Stimulated activated CD8-positive, alpha-beta memory T cell treated with anti-CD3 and anti-CD28 coated beads, Interleukin-2, amount 100 ng/mL, for 48 hours (primary cell): ENCODE data around the gene RFWD3.
"Not testable (repeated sequence)": the region's sequence is repeated elsewhere in the genome, so short reads cannot be mapped to it uniquely, and the experiment has no call there.

Experiments used
- DNase-seq, 2 donors: peaks; one replicate each; pipeline ENCODE4 v3.0.0-alpha.2; 2020; ENCODE audit warnings: low read depth in 2 of 2

Gene RFWD3

GRCh38 chr16:74667255-74667700, 601 bp upstream of the RFWD3 start:
- peak; percentile 23 to 24 for DNase-seq

GRCh38 chr16:74666010-74666421, 661 bp downstream of the RFWD3 start:
- no peak for DNase-seq

- DNase-seq = no peak
Measured at GRCh38 chr16:74661064-74661463, 5.6 kb downstream of the RFWD3 start.

- DNase-seq = no peak
Measured at GRCh38 chr16:74660383-74660782, 6.3 kb downstream of the RFWD3 start.

- no peak for DNase-seq
Measured at GRCh38 chr16:74659041-74659440, 7.6 kb downstream of the RFWD3 start.

- DNase-seq = no peak
Measured at GRCh38 chr16:74657870-74658642, 8.6 kb downstream of the RFWD3 start.

GRCh38 chr16:74654536-74655050, 12.1 kb downstream of the RFWD3 start:
- DNase-seq = no peak

GRCh38 chr16:74652883-74653282, 13.8 kb downstream of the RFWD3 start:
- not testable (repeated sequence) for DNase-seq

GRCh38 chr16:74652249-74652648, 14.4 kb downstream of the RFWD3 start:
- DNase-seq = no peak

- DNase-seq = no peak
Measured at GRCh38 chr16:74651841-74652240, 14.8 kb downstream of the RFWD3 start.

GRCh38 chr16:74650966-74651567, 15.6 kb downstream of the RFWD3 start:
- DNase-seq = no peak

- DNase-seq = no peak
Measured at GRCh38 chr16:74649839-74650504, 16.7 kb downstream of the RFWD3 start.

- no peak for DNase-seq
Measured at GRCh38 chr16:74641969-74642368, 24.7 kb downstream of the RFWD3 start.

- DNase-seq = no peak
Measured at GRCh38 chr16:74637742-74638453, 28.8 kb downstream of the RFWD3 start.

GRCh38 chr16:74635303-74635702, 31.4 kb downstream of the RFWD3 start:
- no peak for DNase-seq

- DNase-seq = no peak
Measured at GRCh38 chr16:74633686-74634085, 33.0 kb downstream of the RFWD3 start.

- DNase-seq = no peak
Measured at GRCh38 chr16:74627506-74628220, 39.0 kb downstream of the RFWD3 start.

GRCh38 chr16:74626741-74627416, 39.8 kb downstream of the RFWD3 start:
- no peak for DNase-seq

GRCh38 chr16:74625500-74626350, 41.0 kb downstream of the RFWD3 start:
- DNase-seq = no peak

GRCh38 chr16:74623839-74624235, 42.8 kb downstream of the RFWD3 start:
- no peak for DNase-seq
